SK-N-SH treated with all-trans-retinoic acid at 6 μM for 48 hours (cell line): ENCODE data around the gene STRA8.

Source experiments
- ATAC-seq: fragments of 200-7000 bp; cut with Tn5 transposase; 3 replicates; pipeline ENCODE4 v1.9.1; 2020; ENCODE audit warnings: mild to moderate bottlenecking, moderate library complexity
- BACH2 ChIP-seq: fragments of 250-450 bp; sonication (Bioruptor Pico); IDR thresholded peaks from 2 replicates; pipeline ENCODE4 v1.9.0; 2021; ENCODE audit warnings: mild to moderate bottlenecking, borderline replicate concordance
- CREB5 ChIP-seq: fragments of 250-450 bp; sonication (Bioruptor Pico); IDR thresholded peaks from 2 replicates; pipeline ENCODE4 v1.5.1; 2020; ENCODE audit warnings: low read depth, mild to moderate bottlenecking, moderate library complexity
- CSDC2 ChIP-seq: fragments of 250-450 bp; sonication (Bioruptor Pico); IDR thresholded peaks from 2 replicates; pipeline ENCODE4 v1.5.0; 2020; ENCODE audit warnings: mild to moderate bottlenecking, moderate library complexity
- CSRNP3 ChIP-seq: fragments of 250-450 bp; sonication (Bioruptor Pico); IDR thresholded peaks from 2 replicates; pipeline ENCODE4 v1.5.1; 2021; ENCODE audit warnings: mild to moderate bottlenecking, moderate library complexity
- ESRRG ChIP-seq: fragments of 250-450 bp; sonication (Bioruptor Pico); IDR thresholded peaks from 2 replicates; pipeline ENCODE4 v1.6.1; 2021; ENCODE audit warnings: mild to moderate bottlenecking
- ISL1 ChIP-seq: fragments of 250-450 bp; sonication (Bioruptor Pico); IDR thresholded peaks from 2 replicates; pipeline ENCODE4 v2.1.2; 2022; ENCODE audit warnings: mild to moderate bottlenecking, moderate library complexity
- POU6F1 ChIP-seq: fragments of 250-450 bp; sonication (Bioruptor Pico); IDR thresholded peaks from 2 replicates; pipeline ENCODE4 v1.8.0; 2021; ENCODE audit warnings: low read depth, mild to moderate bottlenecking, moderate library complexity, borderline replicate concordance
- SNAI2 ChIP-seq: fragments of 250-450 bp; sonication (Bioruptor Pico); IDR thresholded peaks from 2 replicates; pipeline ENCODE4 v1.5.0; 2020; ENCODE audit warnings: mild to moderate bottlenecking, moderate library complexity
- TOX ChIP-seq: fragments of 250-450 bp; sonication (Bioruptor Pico); IDR thresholded peaks from 2 replicates; pipeline ENCODE4 v1.8.0; 2021; ENCODE audit warnings: mild to moderate bottlenecking, moderate library complexity, borderline replicate concordance
- TSHZ2 ChIP-seq: fragments of 250-450 bp; sonication (Bioruptor Pico); IDR thresholded peaks from 2 replicates; pipeline ENCODE4 v1.5.0; 2020; ENCODE audit warnings: mild to moderate bottlenecking, moderate library complexity
- ZC3H10 ChIP-seq: fragments of 250-450 bp; sonication (Bioruptor Pico); IDR thresholded peaks from 2 replicates; pipeline ENCODE4 v1.5.1; 2021; ENCODE audit warnings: mild to moderate bottlenecking, moderate library complexity
- ZFP30 ChIP-seq: fragments of 450-650 bp; formaldehyde crosslinking; IDR thresholded peaks from 2 replicates; pipeline ENCODE4 v1.5.0; 2022; ENCODE audit warnings: mild to moderate bottlenecking, moderate library complexity
- ZNF565 ChIP-seq: fragments of 450-650 bp; formaldehyde crosslinking; conservative IDR thresholded peaks from 2 replicates; pipeline ENCODE4 v1.5.0; 2020; ENCODE audit warnings: low read depth, mild to moderate bottlenecking, moderate library complexity
- ZNF8 ChIP-seq: fragments of 450-650 bp; formaldehyde crosslinking; IDR thresholded peaks from 2 replicates; pipeline ENCODE4 v1.5.0; 2020; ENCODE audit warnings: mild to moderate bottlenecking, moderate library complexity

The STRA8 gene

GRCh38 chr7:135211179-135211945 is 22.3 kb upstream of the STRA8 start, which contains the start of gene WDR91:
WDR91 (minus strand) TSS chr7:135211526; CDS start chr7:135211502, 24 bp downstream.
- TF ChIP-seq CSDC2 (CRISPR knock-in tag) (no peak), TSHZ2 (CRISPR knock-in tag) (peak; percentile 50; the same call in 1 of the 2 replicates)
- TF ChIP-seq, all 23 proteins: peak for 1
- peak; percentile 93 for ATAC-seq

GRCh38 chr7:135211946-135212685 is 21.5 kb upstream of the STRA8 start:
- peak; percentile 43 for ATAC-seq

GRCh38 chr7:135213831-135214230 is 19.8 kb upstream of the STRA8 start:
- no peak for ATAC-seq
- TF ChIP-seq ZFP30 (no peak), POU6F1 (CRISPR knock-in tag) (no peak)

GRCh38 chr7:135215180-135215579 is 18.5 kb upstream of the STRA8 start:
- no peak for ATAC-seq
- TF ChIP-seq POU6F1 (CRISPR knock-in tag): no peak
- TF ChIP-seq TOX (CRISPR knock-in tag): no peak
- TF ChIP-seq CSDC2 (CRISPR knock-in tag): no peak
- no peak for TF ChIP-seq ZNF565 (CRISPR knock-in tag)
- no peak for TF ChIP-seq SNAI2
- TF ChIP-seq CREB5 (CRISPR knock-in tag): no peak
- TF ChIP-seq ESRRG: no peak
- TF ChIP-seq ZNF8 (CRISPR knock-in tag): no peak
- TF ChIP-seq ZC3H10 (CRISPR knock-in tag): no peak
- no peak for TF ChIP-seq ISL1 (CRISPR knock-in tag)
- no peak for TF ChIP-seq TSHZ2 (CRISPR knock-in tag)
- no peak for TF ChIP-seq CSRNP3 (CRISPR knock-in tag)
- TF ChIP-seq BACH2 (CRISPR knock-in tag): no peak
